Vagina (tissue), 2 donors: Measurements from ENCODE around the gene PHACTR2. TPM values are rescaled to one million over a fixed set of nuclear protein-coding genes. Genes with fewer than 3 reads are reported as not detected.
"Not testable (repeated sequence)": the region's sequence is repeated elsewhere in the genome, so short reads cannot be mapped to it uniquely, and the experiment has no call there.

ENCODE experiments used
- DNase-seq, 2 donors: peaks; one replicate each; pipeline ENCODE4 v3.0.0-alpha.2; 2017; ENCODE audit errors: extremely low spot score in 2 of 2
- H3K27ac ChIP-seq: fragments of 200-600 bp; sonication (generic); one replicate; pipeline ENCODE4 v1.5.1; 2019
- H3K27me3 ChIP-seq: fragments of 200-600 bp; sonication (generic); one replicate; pipeline ENCODE4 v1.5.1; 2019
- H3K36me3 ChIP-seq, 2 donors: fragments of 200-600 bp; sonication (generic); one replicate each; pipeline ENCODE4 v1.5.1; 2017 to 2019
- H3K4me1 ChIP-seq: fragments of 200-600 bp; sonication (generic); one replicate; pipeline ENCODE4 v1.5.1; 2019
- H3K4me3 ChIP-seq, 2 donors: fragments of 200-600 bp; sonication (generic); 1 replicate in 1 of 2; 2 replicates in 1 of 2; pipeline ENCODE4 v1.5.1; 2016 to 2019
- H3K9me3 ChIP-seq: fragments of 200-600 bp; sonication (generic); one replicate; pipeline ENCODE4 v1.5.1; 2019
- CTCF ChIP-seq, 3 experiments: fragments of 450-650 bp in 2 of 3; fragments of 200-600 bp in 1 of 3; sonication (generic) in 1 of 3; IDR thresholded peaks; one replicate each; pipeline ENCODE4 v1.5.1; 2017 to 2019; ENCODE audit warnings: antibody characterized with exemption in 3 of 3, mild to moderate bottlenecking in 2 of 3, moderate library complexity in 2 of 3
- POLR2A ChIP-seq, 2 donors: fragments of 450-650 bp; IDR thresholded peaks; one replicate each; pipeline ENCODE4 v1.6.1; 2017; ENCODE audit warnings: antibody characterized with exemption in 2 of 2, mild to moderate bottlenecking in 2 of 2, moderate library complexity in 2 of 2
- POLR2AphosphoS5 ChIP-seq, 2 donors: sonication (generic); formaldehyde crosslinking; IDR thresholded peaks; one replicate each; pipeline ENCODE4 v1.9.0; 2017; ENCODE audit warnings: antibody characterized with exemption in 2 of 2, mild to moderate bottlenecking in 2 of 2, low read depth in 1 of 2; ENCODE audit not compliant: insufficient read depth in 1 of 2
- intact Hi-C: fragments of 100-400 bp; cut with DNase I; formaldehyde crosslinking; loops from one replicate; pipeline ENCODE4 v1.15.1; 2023
- total RNA-seq: library from RNA; depleted of rRNA; stranded (reverse); fragments of >200 nt; gene quantifications from one replicate; pipeline ENCODE4 v1.2.3, GENCODE V29; 2016

The PHACTR2 gene
- total RNA-seq, 1 donor from 2014 or later: 61.6 TPM

GRCh38 chr6:143872201-143872600, 194.4 kb downstream of the PHACTR2 start:
- DNase-seq: no peak
- no peak overlapping the region for H3K27ac ChIP-seq
- H3K4me3 ChIP-seq: no peak overlapping the region
- TF ChIP-seq CTCF (IDR thresholded peaks at IDR 0.05) (no peak), POLR2A (IDR thresholded peaks at IDR 0.05) (no peak), POLR2AphosphoS5 (IDR thresholded peaks at IDR 0.05; ENCODE audit: insufficient read depth in 1 of 2, low read depth in 1 of 2) (no peak)
- intact Hi-C loops: no loop called here
- H3K36me3 ChIP-seq: no peaks in the 10 kb centered on the region
- H3K9me3 ChIP-seq: no peaks in the 10 kb centered on the region
- no peaks in the 10 kb centered on the region for H3K4me1 ChIP-seq
- H3K27me3 ChIP-seq: no peaks in the 10 kb centered on the region

GRCh38 chr6:143873600-143873999, 195.8 kb downstream of the PHACTR2 start:
- intact Hi-C loops, H3K9me3 ChIP-seq, DNase-seq, H3K4me1 ChIP-seq, H3K4me3 ChIP-seq, H3K36me3 ChIP-seq, H3K27me3 ChIP-seq, H3K27ac ChIP-seq: not testable (repeated sequence)

- intact Hi-C loops, H3K4me3 ChIP-seq, H3K36me3 ChIP-seq, H3K4me1 ChIP-seq, H3K9me3 ChIP-seq, H3K27me3 ChIP-seq, DNase-seq, H3K27ac ChIP-seq: not testable (repeated sequence)
These were observed 196.7 kb downstream of the PHACTR2 start for GRCh38 chr6:143874503-143874902.

GRCh38 chr6:143877584-143878271, 200.0 kb downstream of the PHACTR2 start:
- no peak for TF ChIP-seq POLR2AphosphoS5 (IDR thresholded peaks at IDR 0.05; ENCODE audit: insufficient read depth in 1 of 2, low read depth in 1 of 2)
- TF ChIP-seq CTCF (IDR thresholded peaks at IDR 0.05): no peak
- no peak for TF ChIP-seq POLR2A (IDR thresholded peaks at IDR 0.05)
- H3K4me1 ChIP-seq: no peaks in the 10 kb centered on the region
- no peaks in the 10 kb centered on the region for H3K27me3 ChIP-seq
- no peak overlapping the region for H3K27ac ChIP-seq
- H3K36me3 ChIP-seq: no peaks in the 10 kb centered on the region
- intact Hi-C loops: no loop called here
- H3K9me3 ChIP-seq: no peaks in the 10 kb centered on the region
- DNase-seq: no peak
- no peak overlapping the region for H3K4me3 ChIP-seq

GRCh38 chr6:143878272-143878760, 200.6 kb downstream of the PHACTR2 start:
- no peak for DNase-seq
- Histone ChIP-seq H3K27ac (no peak overlapping the region), H3K4me3 (no peak overlapping the region), H3K36me3 (no peaks in the 10 kb centered on the region), H3K4me1 (no peaks in the 10 kb centered on the region), H3K27me3 (no peaks in the 10 kb centered on the region), H3K9me3 (no peaks in the 10 kb centered on the region)
- intact Hi-C loops: no loop called here
- TF ChIP-seq CTCF (IDR thresholded peaks at IDR 0.05) (no peak), POLR2A (IDR thresholded peaks at IDR 0.05) (no peak), POLR2AphosphoS5 (IDR thresholded peaks at IDR 0.05; ENCODE audit: insufficient read depth in 1 of 2, low read depth in 1 of 2) (no peak)

GRCh38 chr6:143880412-143880811, 202.6 kb downstream of the PHACTR2 start:
- intact Hi-C loops: no loop called here
- Histone ChIP-seq H3K27ac (no peak overlapping the region), H3K4me3 (no peak overlapping the region), H3K36me3 (no peaks in the 10 kb centered on the region), H3K9me3 (no peaks in the 10 kb centered on the region), H3K27me3 (no peaks in the 10 kb centered on the region), H3K4me1 (no peaks in the 10 kb centered on the region)
- no peak for DNase-seq
- TF ChIP-seq CTCF (IDR thresholded peaks at IDR 0.05) (no peak), POLR2AphosphoS5 (IDR thresholded peaks at IDR 0.05; ENCODE audit: insufficient read depth in 1 of 2, low read depth in 1 of 2) (no peak), POLR2A (IDR thresholded peaks at IDR 0.05) (no peak)
